SU-DHL-6 (cell line): ENCODE measurements around the gene ATXN7L1.

ENCODE experiments used
- CTCF ChIP-seq: fragments of 200-600 bp; sonication (generic); IDR thresholded peaks from one replicate; pipeline ENCODE4 v1.5.1; 2017; ENCODE audit warnings: antibody characterized with exemption, mild to moderate bottlenecking, low read length, moderate library complexity; ENCODE audit not compliant: insufficient read depth, poor library complexity, severe bottlenecking
- EZH2phosphoT487 ChIP-seq: fragments of 200-600 bp; sonication (generic), shearing (Covaris generic); conservative IDR thresholded peaks from 2 replicates; pipeline ENCODE4 v1.6.1; 2018; ENCODE audit warnings: mild to moderate bottlenecking, antibody characterized with exemption, low read length, moderate library complexity, mixed read lengths

GRCh38 chr7:105861224-105861623 lies 15.2 kb downstream of the ATXN7L1 start:
- TF ChIP-seq CTCF (no peak), EZH2phosphoT487 (no peak)
